Upper lobe of left lung (tissue), 6 donors: Measurements from ENCODE around the gene ARHGAP10. TPM values are rescaled to one million over a fixed set of nuclear protein-coding genes. Genes with fewer than 3 reads are reported as not detected.
A peak's percentile ranks its signal among the peaks of the same experiment; 100 is the strongest.

Experiments used
- ATAC-seq, 2 donors: fragments of 200-7000 bp; cut with Tn5 transposase; one replicate each; pipeline ENCODE4 v1.9.1; 2022; ENCODE audit warnings: mild to moderate bottlenecking in 2 of 2, moderate library complexity in 2 of 2; ENCODE audit not compliant: low FRiP score in 2 of 2
- DNase-seq, 2 donors: peaks; one replicate each; pipeline ENCODE4 v3.0.0-alpha.2; 2019 to 2020
- H3K27ac ChIP-seq, 4 donors: fragments of 200-600 bp; sonication (generic); one replicate each; pipeline ENCODE4 v1.5.1; 2016 to 2019
- H3K27me3 ChIP-seq, 4 donors: fragments of 200-600 bp; sonication (generic); one replicate each; pipeline ENCODE4 v1.5.1; 2017 to 2019
- H3K36me3 ChIP-seq, 4 donors: fragments of 200-600 bp; sonication (generic); one replicate each; pipeline ENCODE4 v1.5.1; 2016 to 2019
- H3K4me1 ChIP-seq, 4 donors: fragments of 200-600 bp; sonication (generic); one replicate each; pipeline ENCODE4 v1.5.1; 2018 to 2019
- H3K4me3 ChIP-seq, 4 donors: fragments of 200-600 bp; sonication (generic); one replicate each; pipeline ENCODE4 v1.5.1; 2017 to 2019; ENCODE audit warnings: mild to moderate bottlenecking in 2 of 4, moderate library complexity in 1 of 4
- H3K9me3 ChIP-seq, 4 donors: fragments of 200-600 bp; sonication (generic); one replicate each; pipeline ENCODE4 v1.5.1; 2018 to 2019
- CTCF ChIP-seq, 6 experiments: fragments of 450-650 bp in 4 of 6; fragments of 200-600 bp in 2 of 6; sonication (generic) in 2 of 6; IDR thresholded peaks; one replicate each; pipeline ENCODE4 v1.5.1; 2016 to 2019; ENCODE audit warnings: antibody characterized with exemption in 6 of 6
- EP300 ChIP-seq, 4 donors: sonication (generic); formaldehyde crosslinking; IDR thresholded peaks; one replicate each; pipeline ENCODE4 v1.5.1; 2017; ENCODE audit warnings: antibody characterized with exemption in 4 of 4, control low read depth in 2 of 4
- POLR2A ChIP-seq, 4 donors: fragments of 450-650 bp; IDR thresholded peaks; one replicate each; pipeline ENCODE4 v1.5.1; 2016 to 2017; ENCODE audit warnings: antibody characterized with exemption in 4 of 4, mild to moderate bottlenecking in 2 of 4
- POLR2AphosphoS5 ChIP-seq, 2 donors: sonication (generic); formaldehyde crosslinking; IDR thresholded peaks; one replicate each; pipeline ENCODE4 v1.5.1; 2017; ENCODE audit warnings: antibody characterized with exemption in 2 of 2
- WGBS, 2 donors: methylation state at CpG; one replicate each; pipeline ENCODE4 v1.1.5; 2017 to 2018; 5-methylcytosine and 5-hydroxymethylcytosine counted together
- total RNA-seq, 6 donors: library from RNA; depleted of rRNA in 4 of 6; stranded (reverse); fragments of >200 nt in 4 of 6; gene quantifications; one replicate each; pipeline versions ENCODE4 v1.1.0 to v1.2.1, GENCODE V29; 2016 to 2021
- donor health status: DM: no; HTN: no; CAD: no; lungs with moderate emphysema.
- donor health status: DM: no; HTN: yes; CAD: no; lungs with severe emphysema.

ARHGAP10 gene
- total RNA-seq, 6 donors from 2014 or later = 25.9 to 47.1 (median 29.5) TPM

- Histone ChIP-seq H3K27me3 (no peaks in the 10 kb centered on the region), H3K4me3 (no peak overlapping the region), H3K9me3 (no peaks in the 10 kb centered on the region), H3K4me1 (peaks cover 0 to 2% (median 0%) of the 10 kb centered on the region in 4 donors), H3K36me3 (peaks cover 0 to 4% (median 0%) of the 10 kb centered on the region in 4 donors), H3K27ac (no peak overlapping the region)
- 83 to 88% methylated on average over 2 of the region's 2 CpGs for WGBS, 2 donors
- TF ChIP-seq EP300 (IDR thresholded peaks at IDR 0.05) (no peak), POLR2AphosphoS5 (IDR thresholded peaks at IDR 0.05) (no peak), POLR2A (IDR thresholded peaks at IDR 0.05) (no peak), CTCF (IDR thresholded peaks at IDR 0.05) (no peak)
- DNase-seq (no peak), ATAC-seq (peak in 1 of 2 donors; percentile 78)
Measured at GRCh38 chr4:147853706-147854105, 121.8 kb downstream of the ARHGAP10 start.

- Histone ChIP-seq H3K27ac (no peak overlapping the region), H3K4me1 (peaks cover 0 to 2% (median 0%) of the 10 kb centered on the region in 4 donors), H3K9me3 (no peaks in the 10 kb centered on the region), H3K36me3 (peaks cover 0 to 4% (median 0%) of the 10 kb centered on the region in 4 donors), H3K4me3 (no peak overlapping the region), H3K27me3 (no peaks in the 10 kb centered on the region)
- DNase-seq (no peak), ATAC-seq (no peak)
- TF ChIP-seq CTCF (IDR thresholded peaks at IDR 0.05) = no peak
- TF ChIP-seq POLR2A (IDR thresholded peaks at IDR 0.05) = no peak
- TF ChIP-seq EP300 (IDR thresholded peaks at IDR 0.05) = no peak
- no peak for TF ChIP-seq POLR2AphosphoS5 (IDR thresholded peaks at IDR 0.05)
- 91 to 94% methylated on average over 3 of the region's 3 CpGs for WGBS, 2 donors
Measured at GRCh38 chr4:147854154-147854553, 122.3 kb downstream of the ARHGAP10 start.

GRCh38 chr4:147855571-147856009 is 123.7 kb downstream of the ARHGAP10 start:
- DNase-seq = no peak
- WGBS, 2 donors = 43 to 56% methylated on average over 1 of the region's 1 CpG

GRCh38 chr4:147860960-147861359 is 129.1 kb downstream of the ARHGAP10 start:
- Histone ChIP-seq H3K36me3 (no peaks in the 10 kb centered on the region), H3K27me3 (no peaks in the 10 kb centered on the region), H3K9me3 (no peaks in the 10 kb centered on the region), H3K27ac (no peak overlapping the region), H3K4me1 (peaks cover 0 to 7% (median 0%) of the 10 kb centered on the region in 4 donors), H3K4me3 (no peak overlapping the region)
- 91 to 95% methylated on average over 8 to 10 of the region's 15 CpGs for WGBS, 2 donors
- peak in 1 of 2 donors; percentile 68 for DNase-seq
- ATAC-seq = no peak
- no peak for TF ChIP-seq POLR2AphosphoS5 (IDR thresholded peaks at IDR 0.05)

More at GRCh38 chr4:147855571-147856009, 123.7 kb downstream of the ARHGAP10 start:
- no peak for TF ChIP-seq POLR2AphosphoS5 (IDR thresholded peaks at IDR 0.05)
- no peak for TF ChIP-seq EP300 (IDR thresholded peaks at IDR 0.05)
- no peak for TF ChIP-seq CTCF (IDR thresholded peaks at IDR 0.05)
- no peak for TF ChIP-seq POLR2A (IDR thresholded peaks at IDR 0.05)
- H3K27ac ChIP-seq = no peak overlapping the region
- no peaks in the 10 kb centered on the region for H3K27me3 ChIP-seq
- peaks cover 0 to 2% (median 0%) of the 10 kb centered on the region in 4 donors for H3K4me1 ChIP-seq
- ATAC-seq = peak in 1 of 2 donors; percentile 60
- H3K9me3 ChIP-seq = no peaks in the 10 kb centered on the region
- peaks cover 0 to 2% (median 0%) of the 10 kb centered on the region in 4 donors for H3K36me3 ChIP-seq
- no peak overlapping the region for H3K4me3 ChIP-seq

- H3K36me3 ChIP-seq = no peaks in the 10 kb centered on the region
- 94 to 96% methylated on average over 4 to 13 of the region's 15 CpGs for WGBS, 2 donors
- H3K27ac ChIP-seq = no peak overlapping the region
- H3K4me3 ChIP-seq = no peak overlapping the region
- H3K27me3 ChIP-seq = no peaks in the 10 kb centered on the region
- ATAC-seq (peak in 1 of 2 donors; percentile 49), DNase-seq (peak in 1 of 2 donors; percentile 70)
- H3K4me1 ChIP-seq = peaks cover 0 to 7% (median 0%) of the 10 kb centered on the region in 4 donors
- H3K9me3 ChIP-seq = no peaks in the 10 kb centered on the region
- TF ChIP-seq CTCF (IDR thresholded peaks at IDR 0.05) (no peak), POLR2AphosphoS5 (IDR thresholded peaks at IDR 0.05) (no peak), EP300 (IDR thresholded peaks at IDR 0.05) (no peak)
Measured at GRCh38 chr4:147862043-147862692, 130.3 kb downstream of the ARHGAP10 start.
